Neural progenitor cell (in vitro differentiated cells): ENCODE results near the gene TMEM214.

Source experiments
- CTCF ChIP-seq: fragments of 200-600 bp; sonication (generic); IDR thresholded peaks from 2 replicates; pipeline ENCODE4 v1.5.1; 2017; ENCODE audit warnings: antibody characterized with exemption, mild to moderate bottlenecking
- EZH2 ChIP-seq: fragments of 200-600 bp; sonication (generic); IDR thresholded peaks from 2 replicates; pipeline ENCODE4 v1.6.1; 2017; ENCODE audit warnings: antibody characterized with exemption, mild to moderate bottlenecking, moderate library complexity
- EZH2phosphoT487 ChIP-seq: fragments of 200-600 bp; sonication (generic); IDR thresholded peaks from 2 replicates; pipeline ENCODE4 v1.6.1; 2017; ENCODE audit warnings: antibody characterized with exemption

GRCh38 chr2:27029051-27029450 is 3.7 kb upstream of the TMEM214 start:
- TF ChIP-seq EZH2: no peak
- no peak for TF ChIP-seq CTCF
- TF ChIP-seq EZH2phosphoT487: no peak
